IPS DF 19.7 (cell line): ENCODE data around the gene SLC7A4.
"Not testable (repeated sequence)": the region's sequence is repeated elsewhere in the genome, so short reads cannot be mapped to it uniquely, and the experiment has no call there.

Source experiments
- DNase-seq: peaks from one replicate; pipeline ENCODE4 v3.0.0-alpha.2; 2013; ENCODE audit warnings: low read depth, low spot score

SLC7A4 gene

GRCh38 chr22:21042978-21043859, 10.9 kb upstream of the SLC7A4 start:
- DNase-seq = no peak

GRCh38 chr22:21041937-21042336, 9.6 kb upstream of the SLC7A4 start:
- no peak for DNase-seq

- not testable (repeated sequence) for DNase-seq
These were observed 6.8 kb upstream of the SLC7A4 start for GRCh38 chr22:21039158-21039557.

- DNase-seq = no peak
These were observed 6.0 kb upstream of the SLC7A4 start for GRCh38 chr22:21038405-21038804.

GRCh38 chr22:21034989-21035388, 2.6 kb upstream of the SLC7A4 start:
- DNase-seq = no peak

GRCh38 chr22:21033895-21034294, 1.5 kb upstream of the SLC7A4 start:
- no peak for DNase-seq

GRCh38 chr22:21032868-21033688, 717 bp upstream of the SLC7A4 start:
- no peak for DNase-seq

- DNase-seq = no peak
These were observed 770 bp downstream of the SLC7A4 start for GRCh38 chr22:21031545-21032036.

GRCh38 chr22:21030621-21031544, 1.5 kb downstream of the SLC7A4 start:
- no peak for DNase-seq

GRCh38 chr22:21030032-21030431, 2.3 kb downstream of the SLC7A4 start:
- DNase-seq = no peak

- no peak for DNase-seq
These were observed 2.8 kb downstream of the SLC7A4 start for GRCh38 chr22:21029486-21030025.

- no peak for DNase-seq
These were observed 3.8 kb downstream of the SLC7A4 start for GRCh38 chr22:21028277-21029251.

GRCh38 chr22:21026783-21027692, 5.3 kb downstream of the SLC7A4 start:
- no peak for DNase-seq

GRCh38 chr22:21025763-21026755, 6.3 kb downstream of the SLC7A4 start:
- DNase-seq = no peak

- DNase-seq = no peak
These were observed 7.1 kb downstream of the SLC7A4 start for GRCh38 chr22:21025266-21025665.

GRCh38 chr22:21022955-21023614, 9.3 kb downstream of the SLC7A4 start:
- DNase-seq = no peak

GRCh38 chr22:21022507-21022906, 9.9 kb downstream of the SLC7A4 start:
- DNase-seq = no peak
